HCT116 (cell line): Measurements from ENCODE around the gene TMCO4. TPM values are rescaled to one million over a fixed set of nuclear protein-coding genes. Genes with fewer than 3 reads are reported as not detected.

Experiments used
- ATAC-seq: fragments of 200-7000 bp; cut with Tn5 transposase; 2 replicates; pipeline ENCODE4 v1.9.1; 2020; ENCODE audit warnings: mild to moderate bottlenecking, moderate library complexity
- BruUV-seq: library from RNA; stranded (reverse); fragments of 400-500 nt; replicated peaks from 2 replicates; lab custom pipeline; 2021; lab: Mats Ljungman, UMichigan
- CTCF ChIA-PET: fragments of 300-600 bp; sonication (Branson Sonifier 250); formaldehyde crosslinking; loops from one replicate; lab custom pipeline; 2021; ENCODE audit warnings: antibody characterized with exemption; lab: Charles Lee
- POLR2A ChIA-PET: fragments of 300-600, 350-600 bp; sonication (Branson Sonifier 250); formaldehyde crosslinking; loops from one replicate; lab custom pipeline; 2021; ENCODE audit warnings: antibody characterized with exemption; lab: Charles Lee
- RAD21 ChIA-PET, 2 experiments: fragments of 300-600 bp; sonication (Branson Sonifier 250); formaldehyde crosslinking; loops; one replicate each; lab custom pipeline; 2023; ENCODE audit warnings: low total read pairs in 2 of 2; ENCODE audit not compliant: uncharacterized antibody in 2 of 2, unreplicated experiment in 2 of 2, low non-redundant PET in 1 of 2; lab: Charles Lee
- DNase-seq: peaks from one replicate; pipeline ENCODE4 v3.0.0-alpha.2; 2010; ENCODE audit warnings: low read depth, low spot score
- H2AFZ ChIP-seq: fragments of 200-600 bp; shearing (Covaris generic), sonication (generic); 2 replicates; pipeline ENCODE4 v1.6.1; 2017; ENCODE audit warnings: low read depth, mixed run types, mixed read lengths, antibody characterized with exemption, low read length; ENCODE audit not compliant: poor library complexity, severe bottlenecking
- H3K27ac ChIP-seq: 2 replicates; pipeline ENCODE4 v1.5.1; 2012; ENCODE audit warnings: low read depth, low read length
- H3K27me3 ChIP-seq: fragments of 200-600 bp; sonication (generic); 2 replicates; pipeline ENCODE4 v1.6.1; 2016; ENCODE audit warnings: mixed run types, low read length, mixed read lengths; ENCODE audit not compliant: insufficient read depth
- H3K36me3 ChIP-seq, 2 experiments: fragments of 200-500 bp in 1 of 2; fragments of 200-600 bp in 1 of 2; sonication (Bioruptor generic) in 1 of 2; sonication (generic) in 1 of 2; 2 replicates each; pipeline versions ENCODE4 v1.5.1 to v1.6.1; 2014 to 2016; ENCODE audit warnings: low read length in 2 of 2, inconsistent platforms in 1 of 2, mixed read lengths in 1 of 2, mixed run types in 1 of 2; ENCODE audit not compliant: insufficient read depth in 2 of 2, control insufficient read depth in 1 of 2
- H3K4me1 ChIP-seq, 2 experiments: fragments of 200-600 bp in 1 of 2; sonication (generic) in 1 of 2; 2 replicates each; pipeline versions ENCODE4 v1.5.1 to v1.6.1; 2012 to 2017; ENCODE audit warnings: low read length in 2 of 2, inconsistent platforms in 1 of 2, mild to moderate bottlenecking in 1 of 2, mixed read lengths in 1 of 2, mixed run types in 1 of 2, moderate library complexity in 1 of 2; ENCODE audit not compliant: insufficient read depth in 2 of 2, control insufficient read depth in 1 of 2
- H3K4me2 ChIP-seq: fragments of 200-600 bp; sonication (generic); 2 replicates; pipeline ENCODE4 v1.6.1; 2017; ENCODE audit warnings: mixed run types, low read length, mixed read lengths
- H3K4me3 ChIP-seq, 2 experiments: fragments of 200-600 bp in 1 of 2; sonication (generic) in 1 of 2; replicated peaks in 1 of 2; 2 replicates each; pipeline ENCODE4 v1.5.1; 2011 to 2016; ENCODE audit warnings: low read length in 2 of 2, control low read depth in 1 of 2, low read depth in 1 of 2, mild to moderate bottlenecking in 1 of 2, mixed read lengths in 1 of 2, mixed run types in 1 of 2
- H3K79me2 ChIP-seq: fragments of 200-600 bp; sonication (generic); 2 replicates; pipeline ENCODE4 v1.6.1; 2017; ENCODE audit warnings: mild to moderate bottlenecking, mixed run types, low read length, moderate library complexity, mixed read lengths; ENCODE audit not compliant: insufficient read depth
- H3K9ac ChIP-seq: fragments of 200-600 bp; sonication (generic); 2 replicates; pipeline ENCODE4 v1.6.1; 2016; ENCODE audit warnings: low read length, mixed read lengths
- H3K9me2 ChIP-seq: fragments of 200-600 bp; sonication (generic), shearing (Covaris generic); 2 replicates; pipeline ENCODE4 v1.6.1; 2017; ENCODE audit warnings: mixed run types, mild to moderate bottlenecking, moderate library complexity; ENCODE audit not compliant: insufficient read depth
- H3K9me3 ChIP-seq, 2 experiments: fragments of 200-500 bp in 1 of 2; fragments of 200-600 bp in 1 of 2; sonication (Bioruptor generic) in 1 of 2; sonication (generic) in 1 of 2; 2 replicates each; pipeline ENCODE4 v1.6.1; 2014 to 2017; ENCODE audit warnings: low read length in 2 of 2, mixed read lengths in 2 of 2, inconsistent platforms in 1 of 2, low read depth in 1 of 2, mild to moderate bottlenecking in 1 of 2, mixed run types in 1 of 2, moderate library complexity in 1 of 2; ENCODE audit not compliant: control insufficient read depth in 1 of 2, insufficient read depth in 1 of 2
- H4K20me1 ChIP-seq: fragments of 200-600 bp; sonication (generic), shearing (Covaris generic); 2 replicates; pipeline ENCODE4 v1.6.1; 2017; ENCODE audit warnings: mixed run types, mild to moderate bottlenecking, moderate library complexity; ENCODE audit not compliant: insufficient read depth
- CBX3 ChIP-seq: IDR thresholded peaks from 2 replicates; pipeline ENCODE4 v1.6.1; 2012; ENCODE audit warnings: low read depth
- EGR1 ChIP-seq: IDR thresholded peaks from 2 replicates; pipeline ENCODE4 v1.6.1; 2012; ENCODE audit warnings: low read depth
- POLR2A ChIP-seq: IDR thresholded peaks from 2 replicates; pipeline ENCODE4 v1.7.0; 2011; ENCODE audit warnings: borderline replicate concordance; ENCODE audit not compliant: insufficient read depth, insufficient read length; ENCODE audit errors: extremely low read depth
- RAD21 ChIP-seq: IDR thresholded peaks from 2 replicates; pipeline ENCODE4 v1.6.1; 2012; ENCODE audit warnings: low read depth, mild to moderate bottlenecking
- intact Hi-C: fragments of 100-400 bp; cut with micrococcal nuclease; formaldehyde crosslinking; loops from 2 replicates; pipeline ENCODE4 v1.10.0; 2022
- total RNA-seq: library from RNA; stranded (reverse); gene quantifications from one replicate; pipeline ENCODE4 v1.2.1, GENCODE V29; 2021; ENCODE audit not compliant: unreplicated experiment
- TF ChIP-seq, protein P1 (sequence below): IDR thresholded peaks from 2 replicates; pipeline ENCODE4 v1.6.1; 2012; ENCODE audit warnings: low read depth
- TF ChIP-seq, protein P2 (sequence below), 3 experiments: fragments of 200-600 bp in 1 of 3; sonication (generic) in 1 of 3; IDR thresholded peaks in 2 of 3; conservative IDR thresholded peaks in 1 of 3; 2 replicates each; pipeline ENCODE4 v1.5.1; 2012 to 2017; ENCODE audit warnings: low read depth in 2 of 3, low read length in 2 of 3, antibody characterized with exemption in 1 of 3, borderline replicate concordance in 1 of 3, control low read depth in 1 of 3, mild to moderate bottlenecking in 1 of 3, mixed read lengths in 1 of 3, mixed run types in 1 of 3, moderate library complexity in 1 of 3; ENCODE audit not compliant: insufficient read depth in 1 of 3
- TF ChIP-seq, protein P3 (sequence below): IDR thresholded peaks from 2 replicates; pipeline ENCODE4 v1.6.1; 2011; ENCODE audit warnings: mild to moderate bottlenecking, low read length, moderate library complexity; ENCODE audit not compliant: insufficient replicate concordance; ENCODE audit errors: extremely low read depth
- TF ChIP-seq, protein P4 (sequence below): IDR thresholded peaks from 2 replicates; pipeline ENCODE4 v1.6.1; 2012

TMCO4 gene
- total RNA-seq, 1 experiment from 2014 or later: 12.7 TPM

DNA sequence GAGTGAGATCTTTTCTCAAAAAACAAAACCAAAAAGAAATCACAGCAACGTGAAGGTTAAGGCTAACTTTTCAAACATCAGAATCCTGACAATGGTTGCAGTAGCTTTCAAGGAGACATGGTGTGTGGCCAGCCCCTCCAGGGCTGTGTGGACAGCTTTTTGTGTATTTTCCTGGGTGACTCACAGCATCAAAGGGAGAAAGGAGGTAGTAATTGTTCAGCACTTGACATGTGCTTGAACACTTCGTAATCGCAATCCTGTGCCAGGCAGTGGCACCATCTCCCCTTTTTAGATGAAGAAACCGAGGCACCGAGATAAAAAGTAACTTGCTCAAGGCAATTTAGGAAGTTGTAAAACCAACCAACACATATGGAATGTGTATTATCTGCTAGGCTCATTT, 145.3 kb downstream of the TMCO4 start:
- H3K4me1 ChIP-seq: peaks cover 4 to 24% of the 10 kb centered on the region in 2 experiments; a peak in 3 of 4 replicates
- no TSS peak for BruUV-seq

More for the DNA sequence above, 145.3 kb downstream of the TMCO4 start:
- ChIA-PET CTCF (interaction anchor here (0.6 to 1.5 kb wide), 23 partner anchors 8 to 741 kb away, joined by 3 to 17 read pairs (median 5); partner anchors contain the start of genes NBL1 and SLC66A1), POLR2A (no interaction called here), RAD21 (no interaction called here)
- Histone ChIP-seq H3K79me2 (peaks cover 36% of the 10 kb centered on the region), H3K27me3 (no peaks in the 10 kb centered on the region), H4K20me1 (no peaks in the 10 kb centered on the region), H3K4me2 (0 out of 2 replicates have a peak overlapping the region, but pooled peaks have one; percentile 11), H3K9ac (no peak overlapping the region), H3K36me3 (no peaks in the 10 kb centered on the region), H3K9me3 (no peaks in the 10 kb centered on the region), H3K4me3 (no peak overlapping the region), H3K9me2 (no peaks in the 10 kb centered on the region), H2AFZ (no peak overlapping the region), H3K27ac (no peak overlapping the region)
- no peak for ATAC-seq
- DNase-seq: no peak
- intact Hi-C loops: loop anchor here (5.0 to 10.0 kb wide), 2 partner anchors 217 to 750 kb away; partner anchors contain the start of gene ALDH4A1
- TF ChIP-seq, protein P1, sequence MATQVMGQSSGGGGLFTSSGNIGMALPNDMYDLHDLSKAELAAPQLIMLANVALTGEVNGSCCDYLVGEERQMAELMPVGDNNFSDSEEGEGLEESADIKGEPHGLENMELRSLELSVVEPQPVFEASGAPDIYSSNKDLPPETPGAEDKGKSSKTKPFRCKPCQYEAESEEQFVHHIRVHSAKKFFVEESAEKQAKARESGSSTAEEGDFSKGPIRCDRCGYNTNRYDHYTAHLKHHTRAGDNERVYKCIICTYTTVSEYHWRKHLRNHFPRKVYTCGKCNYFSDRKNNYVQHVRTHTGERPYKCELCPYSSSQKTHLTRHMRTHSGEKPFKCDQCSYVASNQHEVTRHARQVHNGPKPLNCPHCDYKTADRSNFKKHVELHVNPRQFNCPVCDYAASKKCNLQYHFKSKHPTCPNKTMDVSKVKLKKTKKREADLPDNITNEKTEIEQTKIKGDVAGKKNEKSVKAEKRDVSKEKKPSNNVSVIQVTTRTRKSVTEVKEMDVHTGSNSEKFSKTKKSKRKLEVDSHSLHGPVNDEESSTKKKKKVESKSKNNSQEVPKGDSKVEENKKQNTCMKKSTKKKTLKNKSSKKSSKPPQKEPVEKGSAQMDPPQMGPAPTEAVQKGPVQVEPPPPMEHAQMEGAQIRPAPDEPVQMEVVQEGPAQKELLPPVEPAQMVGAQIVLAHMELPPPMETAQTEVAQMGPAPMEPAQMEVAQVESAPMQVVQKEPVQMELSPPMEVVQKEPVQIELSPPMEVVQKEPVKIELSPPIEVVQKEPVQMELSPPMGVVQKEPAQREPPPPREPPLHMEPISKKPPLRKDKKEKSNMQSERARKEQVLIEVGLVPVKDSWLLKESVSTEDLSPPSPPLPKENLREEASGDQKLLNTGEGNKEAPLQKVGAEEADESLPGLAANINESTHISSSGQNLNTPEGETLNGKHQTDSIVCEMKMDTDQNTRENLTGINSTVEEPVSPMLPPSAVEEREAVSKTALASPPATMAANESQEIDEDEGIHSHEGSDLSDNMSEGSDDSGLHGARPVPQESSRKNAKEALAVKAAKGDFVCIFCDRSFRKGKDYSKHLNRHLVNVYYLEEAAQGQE: no peak
- no peak for TF ChIP-seq CBX3
- no peak for TF ChIP-seq EGR1
- TF ChIP-seq, protein P2, sequence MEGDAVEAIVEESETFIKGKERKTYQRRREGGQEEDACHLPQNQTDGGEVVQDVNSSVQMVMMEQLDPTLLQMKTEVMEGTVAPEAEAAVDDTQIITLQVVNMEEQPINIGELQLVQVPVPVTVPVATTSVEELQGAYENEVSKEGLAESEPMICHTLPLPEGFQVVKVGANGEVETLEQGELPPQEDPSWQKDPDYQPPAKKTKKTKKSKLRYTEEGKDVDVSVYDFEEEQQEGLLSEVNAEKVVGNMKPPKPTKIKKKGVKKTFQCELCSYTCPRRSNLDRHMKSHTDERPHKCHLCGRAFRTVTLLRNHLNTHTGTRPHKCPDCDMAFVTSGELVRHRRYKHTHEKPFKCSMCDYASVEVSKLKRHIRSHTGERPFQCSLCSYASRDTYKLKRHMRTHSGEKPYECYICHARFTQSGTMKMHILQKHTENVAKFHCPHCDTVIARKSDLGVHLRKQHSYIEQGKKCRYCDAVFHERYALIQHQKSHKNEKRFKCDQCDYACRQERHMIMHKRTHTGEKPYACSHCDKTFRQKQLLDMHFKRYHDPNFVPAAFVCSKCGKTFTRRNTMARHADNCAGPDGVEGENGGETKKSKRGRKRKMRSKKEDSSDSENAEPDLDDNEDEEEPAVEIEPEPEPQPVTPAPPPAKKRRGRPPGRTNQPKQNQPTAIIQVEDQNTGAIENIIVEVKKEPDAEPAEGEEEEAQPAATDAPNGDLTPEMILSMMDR (IDR thresholded peaks at IDR 0.05 in 2 of 3, conservative IDR thresholded peaks at IDR 0.05 in 1 of 3; ENCODE audit: borderline replicate concordance in 1 of 3, insufficient read depth in 1 of 3, low read depth in 2 of 3, low read length in 2 of 3): no peak
- TF ChIP-seq, protein P3, sequence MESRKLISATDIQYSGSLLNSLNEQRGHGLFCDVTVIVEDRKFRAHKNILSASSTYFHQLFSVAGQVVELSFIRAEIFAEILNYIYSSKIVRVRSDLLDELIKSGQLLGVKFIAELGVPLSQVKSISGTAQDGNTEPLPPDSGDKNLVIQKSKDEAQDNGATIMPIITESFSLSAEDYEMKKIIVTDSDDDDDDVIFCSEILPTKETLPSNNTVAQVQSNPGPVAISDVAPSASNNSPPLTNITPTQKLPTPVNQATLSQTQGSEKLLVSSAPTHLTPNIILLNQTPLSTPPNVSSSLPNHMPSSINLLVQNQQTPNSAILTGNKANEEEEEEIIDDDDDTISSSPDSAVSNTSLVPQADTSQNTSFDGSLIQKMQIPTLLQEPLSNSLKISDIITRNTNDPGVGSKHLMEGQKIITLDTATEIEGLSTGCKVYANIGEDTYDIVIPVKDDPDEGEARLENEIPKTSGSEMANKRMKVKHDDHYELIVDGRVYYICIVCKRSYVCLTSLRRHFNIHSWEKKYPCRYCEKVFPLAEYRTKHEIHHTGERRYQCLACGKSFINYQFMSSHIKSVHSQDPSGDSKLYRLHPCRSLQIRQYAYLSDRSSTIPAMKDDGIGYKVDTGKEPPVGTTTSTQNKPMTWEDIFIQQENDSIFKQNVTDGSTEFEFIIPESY: no peak
- no peak for TF ChIP-seq POLR2A
- TF ChIP-seq RAD21: no peak
- TF ChIP-seq, protein P4, sequence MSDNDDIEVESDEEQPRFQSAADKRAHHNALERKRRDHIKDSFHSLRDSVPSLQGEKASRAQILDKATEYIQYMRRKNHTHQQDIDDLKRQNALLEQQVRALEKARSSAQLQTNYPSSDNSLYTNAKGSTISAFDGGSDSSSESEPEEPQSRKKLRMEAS: no peak
